Adrenal gland (tissue), 12 donors: ENCODE measurements around the gene CTRB2. TPM values are rescaled to one million over a fixed set of nuclear protein-coding genes. Genes with fewer than 3 reads are reported as not detected.
A peak's percentile ranks its signal among the peaks of the same experiment; 100 is the strongest.

Experiments
- DNase-seq, 7 donors: peaks; one replicate each; pipeline ENCODE4 v3.0.0-alpha.2; 2019 to 2020
- H3K27ac ChIP-seq, 5 donors: fragments of 200-600 bp; sonication (generic) in 4 of 5; 1 replicate in 3 of 5; 2 replicates in 2 of 5; pipeline versions ENCODE4 v1.5.1 to v1.8.0; 2016 to 2020; ENCODE audit warnings: mild to moderate bottlenecking in 1 of 5
- H3K27me3 ChIP-seq: fragments of 200-600 bp; 2 replicates; pipeline ENCODE4 v1.8.0; 2021
- H3K36me3 ChIP-seq, 2 donors: fragments of 200-600 bp; replicated peaks in 1 of 2; 1 replicate in 1 of 2; 2 replicates in 1 of 2; pipeline versions ENCODE4 v1.5.1 to v1.8.0; 2018 to 2022
- H3K4me1 ChIP-seq, 2 donors: fragments of 200-600 bp; replicated peaks in 1 of 2; 1 replicate in 1 of 2; 2 replicates in 1 of 2; pipeline versions ENCODE4 v1.5.1 to v1.8.0; 2018 to 2021
- H3K4me3 ChIP-seq, 4 donors: fragments of 200-600 bp; sonication (generic) in 3 of 4; one replicate each; pipeline ENCODE4 v1.5.1; 2016 to 2018
- H3K9me3 ChIP-seq, 3 donors: fragments of 200-600 bp; sonication (generic) in 1 of 3; replicated peaks in 1 of 3; 1 replicate in 2 of 3; 2 replicates in 1 of 3; pipeline versions ENCODE4 v1.5.1 to v1.8.0; 2016 to 2021
- POLR2A ChIP-seq, 2 donors: fragments of 450-650 bp; IDR thresholded peaks; one replicate each; pipeline ENCODE4 v1.6.1; 2017; ENCODE audit warnings: antibody characterized with exemption in 2 of 2, mild to moderate bottlenecking in 2 of 2, moderate library complexity in 1 of 2
- WGBS, 4 donors: extraction: QIAGEN DNeasy Blood & Tissue Kit in 2 of 4; methylation state at CpG; one replicate each; pipeline versions ENCODE4 v1.1.5 to v1.1.7; 2013 to 2017; 5-methylcytosine and 5-hydroxymethylcytosine counted together
- intact Hi-C, 2 donors: fragments of 100-400 bp; cut with DNase I; formaldehyde crosslinking; loops; one replicate each; pipeline versions ENCODE4 v1.14.1 to v1.15.0; 2022 to 2023
- polyA plus RNA-seq, 3 donors: library from polyadenylated mRNA; stranded (reverse); fragments of 200-250 nt in 2 of 3; fragments of 350-450 nt in 1 of 3; fragmentation: Illumina TruSeq in 1 of 3; extraction: RNeasy Lipid Tissue Mini Kit (QIAGEN cat#74804) in 1 of 3; gene quantifications; one replicate each; pipeline ENCODE4 v1.2.3, GENCODE V29; 2013 to 2014
- total RNA-seq, 9 donors: library from RNA; depleted of rRNA in 4 of 9; stranded (reverse); fragments of >200 nt in 4 of 9; fragments of 120-200 nt in 1 of 9; fragmentation: NEBNext Ultra II Directional in 1 of 9; extraction: Animal tissue kit (Norgen Biotek cat#: 25700) in 1 of 9; gene quantifications; one replicate each; pipeline versions ENCODE4 v1.1.0 to v1.2.4, GENCODE V29; 2013 to 2023
- TF ChIP-seq, protein P1 (sequence below), 6 experiments: fragments of 450-650 bp in 4 of 6; fragments of 200-600 bp in 2 of 6; sonication (generic) in 1 of 6; IDR thresholded peaks; 1 replicate in 5 of 6; 2 replicates in 1 of 6; pipeline versions ENCODE4 v1.5.1 to v1.8.0; 2016 to 2021; ENCODE audit warnings: antibody characterized with exemption in 6 of 6, mild to moderate bottlenecking in 2 of 6, moderate library complexity in 1 of 6
- donor health status: healthy with polysubstance abuse.
- donor health status: Bipolar disorder and iron deficiency.
- donor health status: DM: yes; HTN: yes; CAD: no.
- donor health status: DM: no; HTN: no; CAD: no.
- donor health status: DM: no; HTN: no; CAD: no.
- donor health status: DM: yes; HTN: yes; CAD: no.

Gene CTRB2
- total and polyA plus RNA-seq, 12 donors = 0.88 to 15.1 (median 3.3) TPM; not detected in 5

DNA sequence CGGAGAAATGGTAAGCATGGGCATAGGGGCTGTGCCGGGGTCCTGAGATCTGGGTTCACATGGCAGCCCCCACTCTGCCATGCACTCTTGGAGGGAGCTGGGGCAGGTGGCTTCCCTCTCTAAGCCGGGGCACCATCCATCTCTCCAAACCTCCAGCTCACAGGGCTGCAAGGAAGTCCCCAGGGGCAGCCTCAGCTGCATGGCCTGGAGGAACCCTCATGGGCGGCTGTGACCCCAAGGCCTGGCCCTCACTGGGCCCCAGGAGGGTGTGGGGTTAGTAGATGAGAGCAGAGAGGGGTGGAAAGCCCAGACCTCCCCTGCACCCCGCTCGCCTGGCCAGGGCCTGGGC lies 2.6 kb downstream of the CTRB2 start:
- intact Hi-C loops = no loop called here
- H3K4me3 ChIP-seq = no peak overlapping the region
- H3K36me3 ChIP-seq = no peaks in the 10 kb centered on the region
- no peak overlapping the region for H3K27ac ChIP-seq
- TF ChIP-seq, protein P1, sequence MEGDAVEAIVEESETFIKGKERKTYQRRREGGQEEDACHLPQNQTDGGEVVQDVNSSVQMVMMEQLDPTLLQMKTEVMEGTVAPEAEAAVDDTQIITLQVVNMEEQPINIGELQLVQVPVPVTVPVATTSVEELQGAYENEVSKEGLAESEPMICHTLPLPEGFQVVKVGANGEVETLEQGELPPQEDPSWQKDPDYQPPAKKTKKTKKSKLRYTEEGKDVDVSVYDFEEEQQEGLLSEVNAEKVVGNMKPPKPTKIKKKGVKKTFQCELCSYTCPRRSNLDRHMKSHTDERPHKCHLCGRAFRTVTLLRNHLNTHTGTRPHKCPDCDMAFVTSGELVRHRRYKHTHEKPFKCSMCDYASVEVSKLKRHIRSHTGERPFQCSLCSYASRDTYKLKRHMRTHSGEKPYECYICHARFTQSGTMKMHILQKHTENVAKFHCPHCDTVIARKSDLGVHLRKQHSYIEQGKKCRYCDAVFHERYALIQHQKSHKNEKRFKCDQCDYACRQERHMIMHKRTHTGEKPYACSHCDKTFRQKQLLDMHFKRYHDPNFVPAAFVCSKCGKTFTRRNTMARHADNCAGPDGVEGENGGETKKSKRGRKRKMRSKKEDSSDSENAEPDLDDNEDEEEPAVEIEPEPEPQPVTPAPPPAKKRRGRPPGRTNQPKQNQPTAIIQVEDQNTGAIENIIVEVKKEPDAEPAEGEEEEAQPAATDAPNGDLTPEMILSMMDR (IDR thresholded peaks at IDR 0.05) = no peak
- TF ChIP-seq POLR2A (IDR thresholded peaks at IDR 0.05) = no peak
- no peaks in the 10 kb centered on the region for H3K27me3 ChIP-seq
- H3K4me1 ChIP-seq = no peaks in the 10 kb centered on the region
- no peak for DNase-seq
- no peaks in the 10 kb centered on the region for H3K9me3 ChIP-seq
- WGBS, 4 donors = 86 to 100% (median 94%) methylated on average over 2 to 6 of the region's 6 CpGs

DNA sequence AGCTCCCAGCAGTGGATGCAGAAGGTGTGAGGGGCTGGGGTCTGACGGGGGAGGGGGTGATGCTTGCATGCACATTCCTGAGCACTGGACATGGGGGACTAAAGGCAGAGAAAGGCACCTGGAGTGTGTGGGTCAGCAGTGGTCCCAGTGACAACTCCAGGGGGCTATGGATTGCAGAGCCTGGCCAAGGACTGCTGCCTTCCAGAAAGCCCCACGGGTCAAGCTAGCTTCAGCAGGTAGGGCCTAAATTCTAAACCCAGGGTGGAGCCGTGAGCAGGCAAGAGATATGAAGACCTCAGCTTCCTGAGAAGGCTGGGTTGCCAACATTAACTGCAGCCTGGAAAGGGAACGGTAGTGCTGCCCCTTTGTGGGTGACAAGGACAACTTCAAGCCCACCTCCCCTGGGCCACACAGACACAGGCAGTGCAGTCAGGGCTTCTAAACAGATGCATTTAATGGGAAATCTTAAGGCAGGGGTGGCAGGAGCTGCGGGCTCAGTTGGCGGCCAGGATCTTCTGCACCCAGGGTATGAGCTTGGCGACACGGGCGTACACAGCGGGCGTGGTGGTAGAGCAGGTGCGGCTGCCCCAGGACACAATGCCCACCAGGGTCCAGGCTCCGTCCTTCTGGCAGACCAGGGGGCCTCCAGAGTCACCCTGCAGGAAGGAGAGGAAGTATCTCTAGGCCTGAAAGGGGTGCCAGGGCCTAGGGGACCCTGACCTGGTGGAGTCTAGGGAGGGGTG lies 3.1 kb downstream of the CTRB2 start:
- Histone ChIP-seq H3K4me1 (no peaks in the 10 kb centered on the region), H3K27ac (no peak overlapping the region), H3K27me3 (no peaks in the 10 kb centered on the region), H3K4me3 (no peak overlapping the region), H3K9me3 (no peaks in the 10 kb centered on the region), H3K36me3 (no peaks in the 10 kb centered on the region)
- intact Hi-C loops = no loop called here
- 83 to 86% (median 84%) methylated on average over 12 to 13 of the region's 13 CpGs for WGBS, 4 donors
- TF ChIP-seq POLR2A (IDR thresholded peaks at IDR 0.05) = no peak
- DNase-seq = no peak

DNA sequence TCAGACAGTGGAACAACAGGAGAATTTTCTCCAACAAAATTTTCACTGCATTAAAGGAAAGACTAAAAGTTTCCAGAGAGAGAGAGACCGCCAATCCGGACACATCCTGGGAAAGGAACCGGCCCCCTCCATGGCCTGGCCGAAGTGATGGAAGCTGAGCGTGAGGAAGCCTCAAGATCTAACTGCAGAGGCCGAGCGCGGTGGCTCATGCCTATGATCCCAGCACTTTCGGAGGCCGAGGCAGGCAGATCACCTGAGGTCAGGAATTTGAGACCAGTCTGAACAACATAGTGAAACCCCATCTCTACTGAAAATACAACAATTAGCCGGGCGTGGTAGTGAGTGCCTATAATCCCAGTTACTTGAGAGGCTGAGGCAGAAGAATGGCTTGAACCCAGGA lies 3.9 kb downstream of the CTRB2 start:
- Histone ChIP-seq H3K36me3 (no peaks in the 10 kb centered on the region), H3K4me1 (no peaks in the 10 kb centered on the region), H3K27me3 (no peaks in the 10 kb centered on the region), H3K4me3 (no peak overlapping the region), H3K9me3 (no peaks in the 10 kb centered on the region), H3K27ac (no peak overlapping the region)
- no peak for DNase-seq
- 85 to 93% (median 90%) methylated on average over 12 of the region's 12 CpGs for WGBS, 4 donors
- intact Hi-C loops = no loop called here
- no peak for TF ChIP-seq POLR2A (IDR thresholded peaks at IDR 0.05)
- TF ChIP-seq, protein P1 (IDR thresholded peaks at IDR 0.05) = no peak

DNA sequence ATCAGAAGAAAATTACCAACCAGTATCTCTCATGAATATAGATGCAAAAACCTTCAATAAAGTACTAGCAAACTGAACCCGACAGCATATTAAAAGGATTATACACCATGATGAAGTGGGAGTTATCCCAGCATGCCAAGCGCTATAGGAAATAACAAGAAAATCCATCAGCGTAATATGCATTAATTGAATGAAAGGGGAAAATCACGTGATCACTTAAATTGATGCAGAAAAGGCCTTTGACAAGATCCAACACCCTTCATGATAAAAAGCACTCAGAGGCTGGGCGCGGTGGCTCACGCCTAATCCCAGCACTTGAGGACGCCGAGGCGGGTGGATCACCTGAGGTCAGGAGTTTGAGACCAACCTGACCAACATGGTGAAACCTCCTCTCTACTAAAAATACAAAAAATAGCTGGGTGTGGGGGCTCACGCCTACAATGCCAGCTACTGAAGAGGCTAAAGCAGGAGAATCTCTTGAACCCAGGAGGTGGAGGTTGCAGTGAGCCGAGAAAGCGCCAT lies 4.8 kb downstream of the CTRB2 start:
- Histone ChIP-seq H3K27me3 (peaks cover 5% of the 10 kb centered on the region), H3K36me3 (no peaks in the 10 kb centered on the region), H3K27ac (no peak overlapping the region), H3K4me3 (no peak overlapping the region), H3K4me1 (no peaks in the 10 kb centered on the region), H3K9me3 (no peaks in the 10 kb centered on the region)
- TF ChIP-seq POLR2A (IDR thresholded peaks at IDR 0.05) = no peak
- TF ChIP-seq, protein P1 (IDR thresholded peaks at IDR 0.05) = no peak
- intact Hi-C loops = no loop called here
- DNase-seq = peak in 2 of 7 donors; percentile 5 to 43
- 89 to 96% (median 89%) methylated on average over 13 of the region's 13 CpGs for WGBS, 4 donors
